ENCODE results near the gene QSOX2.

The QSOX2 gene

GRCh38 chr9:136273244-136273865, 27.7 kb upstream of the QSOX2 start:
- no peak overlapping the region for H3K27ac ChIP-seq (ENCODE audit: low read depth, low read length, poor library complexity, severe bottlenecking)
- H2AFZ ChIP-seq (ENCODE audit: low read length): no peak overlapping the region
- no peaks in the 10 kb centered on the region for H3F3A ChIP-seq (ENCODE audit: insufficient read depth, low read length)
- no peaks in the 10 kb centered on the region for H3K9me2 ChIP-seq (ENCODE audit: low read depth, low read length)
- H3K79me2 ChIP-seq (ENCODE audit: insufficient read depth, low read length): no peaks in the 10 kb centered on the region
- H4K20me1 ChIP-seq (ENCODE audit: insufficient read depth, low read length): no peaks in the 10 kb centered on the region
- H3K36me3 ChIP-seq (ENCODE audit: insufficient read depth, low read length): no peaks in the 10 kb centered on the region; the same call in 1 of the 2 replicates
- no peaks in the 10 kb centered on the region for H3K9me3 ChIP-seq (ENCODE audit: low read length)
- H3K4me1 ChIP-seq (ENCODE audit: insufficient read depth, low read length, severe bottlenecking): no peaks in the 10 kb centered on the region
- H3K9ac ChIP-seq (ENCODE audit: low read length): no peak overlapping the region
- no peak for TF ChIP-seq CTCF (IDR thresholded peaks at IDR 0.05; ENCODE audit: low read length)
- TF ChIP-seq EZH2 (IDR thresholded peaks at IDR 0.05; ENCODE audit: borderline replicate concordance, low read length): no peak
- H3K4me3 ChIP-seq (ENCODE audit: low read depth, low read length, poor library complexity, severe bottlenecking): no peak overlapping the region
- no peak overlapping the region for H3K4me2 ChIP-seq (ENCODE audit: low read length)
- peaks cover 19% of the 10 kb centered on the region for H3K27me3 ChIP-seq (ENCODE audit: insufficient read depth, low read length)

- H3K36me3 ChIP-seq (ENCODE audit: insufficient read depth, low read length): no peaks in the 10 kb centered on the region; the same call in 1 of the 2 replicates
- H3K4me2 ChIP-seq (ENCODE audit: low read length): no peak overlapping the region
- no peak overlapping the region for H3K9ac ChIP-seq (ENCODE audit: low read length)
- no peak overlapping the region for H3K27ac ChIP-seq (ENCODE audit: low read depth, low read length, poor library complexity, severe bottlenecking)
- H3K27me3 ChIP-seq (ENCODE audit: insufficient read depth, low read length): peaks cover 32% of the 10 kb centered on the region
- no peak for TF ChIP-seq CTCF (IDR thresholded peaks at IDR 0.05; ENCODE audit: low read length)
- TF ChIP-seq EZH2 (IDR thresholded peaks at IDR 0.05; ENCODE audit: borderline replicate concordance, low read length): no peak
- H3K79me2 ChIP-seq (ENCODE audit: insufficient read depth, low read length): no peaks in the 10 kb centered on the region
- no peaks in the 10 kb centered on the region for H4K20me1 ChIP-seq (ENCODE audit: insufficient read depth, low read length)
- no peaks in the 10 kb centered on the region for H3K9me3 ChIP-seq (ENCODE audit: low read length)
- H3F3A ChIP-seq (ENCODE audit: insufficient read depth, low read length): no peaks in the 10 kb centered on the region
- H3K4me3 ChIP-seq (ENCODE audit: low read depth, low read length, poor library complexity, severe bottlenecking): no peak overlapping the region
- peaks cover 11% of the 10 kb centered on the region for H3K4me1 ChIP-seq (ENCODE audit: insufficient read depth, low read length, severe bottlenecking)
- no peak overlapping the region for H2AFZ ChIP-seq (ENCODE audit: low read length)
- H3K9me2 ChIP-seq (ENCODE audit: low read depth, low read length): no peaks in the 10 kb centered on the region
These were observed 24.6 kb upstream of the QSOX2 start for GRCh38 chr9:136270173-136270705.

- Histone ChIP-seq H3K4me3 (ENCODE audit: low read depth, low read length, poor library complexity, severe bottlenecking) (no peak overlapping the region), H3K9me3 (ENCODE audit: low read length) (no peaks in the 10 kb centered on the region), H3K27me3 (ENCODE audit: insufficient read depth, low read length) (peaks cover 24% of the 10 kb centered on the region), H3K79me2 (ENCODE audit: insufficient read depth, low read length) (no peaks in the 10 kb centered on the region), H3K9me2 (ENCODE audit: low read depth, low read length) (no peaks in the 10 kb centered on the region), H3K27ac (ENCODE audit: low read depth, low read length, poor library complexity, severe bottlenecking) (no peak overlapping the region), H3K9ac (ENCODE audit: low read length) (no peak overlapping the region), H3K36me3 (ENCODE audit: insufficient read depth, low read length) (no peaks in the 10 kb centered on the region; the same call in 1 of the 2 replicates), H3K4me1 (ENCODE audit: insufficient read depth, low read length, severe bottlenecking) (peaks cover 11% of the 10 kb centered on the region), H4K20me1 (ENCODE audit: insufficient read depth, low read length) (no peaks in the 10 kb centered on the region), H3F3A (ENCODE audit: insufficient read depth, low read length) (no peaks in the 10 kb centered on the region), H3K4me2 (ENCODE audit: low read length) (no peak overlapping the region), H2AFZ (ENCODE audit: low read length) (no peak overlapping the region)
- TF ChIP-seq CTCF (IDR thresholded peaks at IDR 0.05; ENCODE audit: low read length) (no peak), EZH2 (IDR thresholded peaks at IDR 0.05; ENCODE audit: borderline replicate concordance, low read length) (no peak)
These were observed 23.1 kb upstream of the QSOX2 start for GRCh38 chr9:136268735-136269134.
